SK-N-MC (cell line): Measurements from ENCODE around the gene POTEF.

Experiments
- EZH2 ChIP-seq: fragments of 200-600 bp; sonication (generic); IDR thresholded peaks from one replicate; pipeline ENCODE4 v1.6.1; 2017; ENCODE audit warnings: antibody characterized with exemption
- FOXP2 ChIP-seq: optimal IDR thresholded peaks from 2 replicates; pipeline ENCODE3; 2011; ENCODE audit warnings: mild to moderate bottlenecking, moderate library complexity; ENCODE audit not compliant: insufficient read depth; ENCODE audit errors: extremely low read length, control extremely low read depth
- POLR2AphosphoS5 ChIP-seq: IDR thresholded peaks from 2 replicates; pipeline ENCODE4 v1.6.1; 2012; ENCODE audit warnings: mild to moderate bottlenecking, low read depth, low read length, borderline replicate concordance

GRCh38 chr2:130162968-130163367 is 33.9 kb upstream of the POTEF start:
- TF ChIP-seq POLR2AphosphoS5, result no peak
- no peak for TF ChIP-seq EZH2
- no peak for TF ChIP-seq FOXP2
